Measurements from ENCODE around the gene SH3PXD2B. TPM values are rescaled to one million over a fixed set of nuclear protein-coding genes. Genes with fewer than 3 reads are reported as not detected.

The SH3PXD2B gene
- total RNA-seq, 1 donor from 2014 or later: 30.9 TPM

- peak in 1 of 2 donors; percentile 62 for DNase-seq (ENCODE audit: extremely low spot score in 2 of 2)
- TF ChIP-seq CTCF (IDR thresholded peaks at IDR 0.05): no peak
- TF ChIP-seq POLR2AphosphoS5 (IDR thresholded peaks at IDR 0.05; ENCODE audit: insufficient read depth in 1 of 2, low read depth in 1 of 2): no peak
- TF ChIP-seq POLR2A (IDR thresholded peaks at IDR 0.05): no peak
- H3K27ac ChIP-seq: no peak overlapping the region
- no peak overlapping the region for H3K4me3 ChIP-seq
- no peaks in the 10 kb centered on the region for H3K9me3 ChIP-seq
- no peaks in the 10 kb centered on the region for H3K27me3 ChIP-seq
- intact Hi-C loops (cut with DNase I): no loop called here
- no peaks in the 10 kb centered on the region for H3K36me3 ChIP-seq
- peaks cover 7% of the 10 kb centered on the region for H3K4me1 ChIP-seq
These were observed 39.6 kb upstream of the SH3PXD2B start for GRCh38 chr5:172493906-172494305.

GRCh38 chr5:172493461-172493860 is 39.1 kb upstream of the SH3PXD2B start:
- TF ChIP-seq POLR2A (IDR thresholded peaks at IDR 0.05): no peak
- no peak for TF ChIP-seq POLR2AphosphoS5 (IDR thresholded peaks at IDR 0.05; ENCODE audit: insufficient read depth in 1 of 2, low read depth in 1 of 2)
- TF ChIP-seq CTCF (IDR thresholded peaks at IDR 0.05): no peak
- Histone ChIP-seq H3K36me3 (no peaks in the 10 kb centered on the region), H3K27ac (no peak overlapping the region), H3K4me1 (peaks cover 7% of the 10 kb centered on the region), H3K4me3 (no peak overlapping the region), H3K9me3 (no peaks in the 10 kb centered on the region), H3K27me3 (no peaks in the 10 kb centered on the region)
- intact Hi-C loops (cut with DNase I): no loop called here
- peak; percentile 13 to 19 for DNase-seq (ENCODE audit: extremely low spot score in 2 of 2)

GRCh38 chr5:172493002-172493401 is 38.7 kb upstream of the SH3PXD2B start:
- no peak overlapping the region for H3K27ac ChIP-seq
- TF ChIP-seq POLR2A (IDR thresholded peaks at IDR 0.05) (no peak), CTCF (IDR thresholded peaks at IDR 0.05) (no peak), POLR2AphosphoS5 (IDR thresholded peaks at IDR 0.05; ENCODE audit: insufficient read depth in 1 of 2, low read depth in 1 of 2) (no peak)
- peak in 1 of 2 donors; percentile 89 for DNase-seq (ENCODE audit: extremely low spot score in 2 of 2)
- peaks cover 7% of the 10 kb centered on the region for H3K4me1 ChIP-seq
- H3K27me3 ChIP-seq: no peaks in the 10 kb centered on the region
- H3K4me3 ChIP-seq: no peak overlapping the region
- intact Hi-C loops (cut with DNase I): no loop called here
- H3K9me3 ChIP-seq: no peaks in the 10 kb centered on the region
- no peaks in the 10 kb centered on the region for H3K36me3 ChIP-seq

- intact Hi-C loops (cut with DNase I): no loop called here
- H3K27me3 ChIP-seq: no peaks in the 10 kb centered on the region
- no peak overlapping the region for H3K27ac ChIP-seq
- H3K4me3 ChIP-seq: no peak overlapping the region
- no peaks in the 10 kb centered on the region for H3K36me3 ChIP-seq
- no peaks in the 10 kb centered on the region for H3K9me3 ChIP-seq
- peak; percentile 52 to 79 for DNase-seq (ENCODE audit: extremely low spot score in 2 of 2)
- TF ChIP-seq POLR2AphosphoS5 (IDR thresholded peaks at IDR 0.05; ENCODE audit: insufficient read depth in 1 of 2, low read depth in 1 of 2): no peak
- no peak for TF ChIP-seq CTCF (IDR thresholded peaks at IDR 0.05)
- no peak for TF ChIP-seq POLR2A (IDR thresholded peaks at IDR 0.05)
- H3K4me1 ChIP-seq: peaks cover 7% of the 10 kb centered on the region
These were observed 37.9 kb upstream of the SH3PXD2B start for GRCh38 chr5:172492097-172492840.

GRCh38 chr5:172491481-172491880 is 37.2 kb upstream of the SH3PXD2B start:
- peak; percentile 67 to 72 for DNase-seq (ENCODE audit: extremely low spot score in 2 of 2)
- no peak overlapping the region for H3K4me3 ChIP-seq
- peaks cover 7% of the 10 kb centered on the region for H3K4me1 ChIP-seq
- H3K27me3 ChIP-seq: no peaks in the 10 kb centered on the region
- no peak overlapping the region for H3K27ac ChIP-seq
- no peaks in the 10 kb centered on the region for H3K36me3 ChIP-seq
- no peaks in the 10 kb centered on the region for H3K9me3 ChIP-seq
- intact Hi-C loops (cut with DNase I): no loop called here
- no peak for TF ChIP-seq POLR2AphosphoS5 (IDR thresholded peaks at IDR 0.05; ENCODE audit: insufficient read depth in 1 of 2, low read depth in 1 of 2)
- no peak for TF ChIP-seq CTCF (IDR thresholded peaks at IDR 0.05)
- no peak for TF ChIP-seq POLR2A (IDR thresholded peaks at IDR 0.05)

Measured in vagina (tissue), 2 donors.